ENCODE results near the gene PPP2R5D. TPM values are rescaled to one million over a fixed set of nuclear protein-coding genes. Genes with fewer than 3 reads are reported as not detected.

The PPP2R5D gene
- total and polyA plus RNA-seq, 2 of the 8 experiments (the other 6 are each of a cell fraction or from before 2014, with no cell fraction given): 52.1 to 55.7 TPM

GRCh38 chr6:42963179-42963854 is 21.1 kb upstream of the PPP2R5D start (continued):
- no peak for TF ChIP-seq USF2 (IDR thresholded peaks at IDR 0.05; ENCODE audit: low read length)
- TF ChIP-seq SP2 (IDR thresholded peaks at IDR 0.05; ENCODE audit: low read length): no peak
- TF ChIP-seq CBX8 (IDR thresholded peaks at IDR 0.05; ENCODE audit: borderline replicate concordance, low read depth, low read length): no peak
- TF ChIP-seq EGR1 (IDR thresholded peaks at IDR 0.05; ENCODE audit: borderline replicate concordance, low read depth, low read length): no peak
- TF ChIP-seq CHD1 (IDR thresholded peaks at IDR 0.05; ENCODE audit: low read depth, low read length): no peak
- no peak for TF ChIP-seq ATF2 (IDR thresholded peaks at IDR 0.05; ENCODE audit: low read length)
- no peak for TF ChIP-seq SAP30 (IDR thresholded peaks at IDR 0.05; ENCODE audit: insufficient read depth, insufficient replicate concordance, low read length)

Measured in H1 (cell line).